HTR-8/SVneo (cell line): ENCODE results near the gene ZNF575.
A peak's percentile ranks its signal among the peaks of the same experiment; 100 is the strongest.

Experiments used
- DNase-seq: peaks from one replicate; pipeline ENCODE4 v3.0.0; 2011; ENCODE audit warnings: low spot score, mixed read lengths; ENCODE audit not compliant: insufficient read length
- FAIRE-seq: peaks from 2 replicates; lab custom pipeline; 2011; peaks lifted over from hg19 to GRCh38; lab: Jason Lieb, UNC

The ZNF575 gene

DNA sequence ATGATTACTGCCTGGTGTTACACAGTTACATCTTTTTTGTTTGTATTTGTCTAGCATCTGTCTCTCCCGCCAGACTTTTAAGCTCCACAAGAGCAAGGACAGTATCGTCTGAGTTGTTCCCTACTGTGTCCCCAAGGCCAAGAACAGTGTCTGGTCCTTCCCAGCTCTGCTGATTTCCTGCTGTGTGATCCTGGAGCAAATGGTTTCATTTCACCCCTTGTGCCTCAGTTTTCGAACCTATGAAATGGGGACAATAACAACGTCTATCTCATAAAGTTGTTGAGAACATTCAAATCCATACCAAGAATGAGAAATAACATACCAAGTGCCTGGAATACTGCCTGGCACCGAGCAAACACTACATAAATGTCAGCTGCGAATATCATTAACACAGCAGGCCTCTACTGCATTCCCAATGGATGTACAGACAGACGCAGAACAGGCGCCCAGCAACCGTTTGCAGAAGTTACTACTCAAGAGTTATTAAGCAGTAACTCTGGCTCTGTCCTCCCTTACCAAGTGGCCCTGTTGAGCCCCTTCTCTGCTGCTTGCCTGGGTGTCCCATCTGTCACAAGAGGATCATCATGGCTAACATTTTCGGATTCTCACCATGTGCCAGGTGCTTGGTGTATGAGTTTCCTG, 30.9 kb downstream of the ZNF575 start:
- FAIRE-seq (peak; percentile 13), DNase-seq (no peak)

DNA sequence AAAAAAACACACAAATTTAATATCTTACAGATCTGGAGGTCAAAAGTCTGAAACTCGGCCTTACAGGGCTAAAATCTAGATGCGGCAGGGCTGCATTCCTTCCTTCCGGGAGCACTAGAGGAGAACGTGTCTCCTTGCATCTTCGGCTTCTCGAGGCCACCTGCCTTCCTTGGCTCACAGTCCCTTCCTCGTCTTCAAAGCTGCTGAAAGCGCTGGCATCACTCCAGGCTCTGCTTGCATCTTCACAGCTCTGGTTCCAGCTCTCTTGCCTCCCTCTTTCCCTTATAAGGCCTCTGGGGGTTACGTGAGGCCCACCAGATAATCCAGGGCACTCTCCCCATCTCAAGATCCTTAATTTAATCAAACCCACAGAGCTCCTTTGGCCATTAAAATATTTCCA, 31.8 kb downstream of the ZNF575 start:
- DNase-seq = no peak
- FAIRE-seq = no peak

DNA sequence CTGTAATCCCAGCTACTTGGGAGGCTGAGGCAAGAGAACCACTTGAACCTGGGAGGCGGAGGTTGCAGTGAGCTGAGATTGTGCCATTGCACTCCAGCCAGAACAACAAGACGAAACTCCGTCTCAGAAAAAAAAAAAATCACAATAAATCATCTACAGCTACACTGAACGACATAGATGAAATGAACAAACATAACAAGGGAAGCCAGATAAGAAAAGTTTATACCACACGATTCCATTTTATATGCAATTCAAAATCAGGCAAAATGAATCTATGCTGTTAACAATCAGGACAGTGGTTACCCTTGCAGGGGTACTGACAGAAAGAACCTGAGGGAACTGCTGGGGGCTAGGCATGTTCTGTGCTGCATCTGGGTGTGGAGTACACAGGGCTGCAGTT, 36.7 kb downstream of the ZNF575 start:
- no peak for DNase-seq
- FAIRE-seq = no peak

DNA sequence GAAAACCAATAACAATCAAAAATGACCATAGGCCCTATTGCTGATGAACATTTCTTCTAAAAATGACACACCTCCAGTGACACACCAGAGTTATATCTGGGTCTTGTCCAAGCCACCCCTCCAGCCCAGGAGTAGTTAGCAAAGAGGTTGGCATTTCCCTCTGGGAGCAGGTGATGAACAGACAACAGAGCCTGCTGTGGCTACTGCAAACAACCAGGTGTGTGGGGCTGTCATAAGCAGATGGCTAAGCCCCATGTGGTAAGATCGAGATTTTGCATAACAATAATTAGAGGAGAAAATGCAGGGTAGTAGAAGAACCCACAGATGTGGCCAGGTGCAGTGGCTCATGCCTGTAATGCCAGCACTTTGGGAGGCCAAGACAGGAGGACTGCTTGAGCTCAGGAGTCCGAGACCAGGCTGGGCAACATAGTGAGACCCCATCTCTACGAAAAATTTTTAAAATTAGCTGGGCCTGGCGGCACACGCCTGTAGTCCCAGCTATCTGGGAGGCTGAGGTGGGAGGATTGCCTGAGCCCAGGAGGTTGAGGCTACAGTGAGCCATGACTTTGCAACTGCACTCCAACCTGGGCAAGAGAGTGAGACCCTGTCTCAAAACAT, 37.3 kb downstream of the ZNF575 start:
- FAIRE-seq = no peak
- no peak for DNase-seq

DNA sequence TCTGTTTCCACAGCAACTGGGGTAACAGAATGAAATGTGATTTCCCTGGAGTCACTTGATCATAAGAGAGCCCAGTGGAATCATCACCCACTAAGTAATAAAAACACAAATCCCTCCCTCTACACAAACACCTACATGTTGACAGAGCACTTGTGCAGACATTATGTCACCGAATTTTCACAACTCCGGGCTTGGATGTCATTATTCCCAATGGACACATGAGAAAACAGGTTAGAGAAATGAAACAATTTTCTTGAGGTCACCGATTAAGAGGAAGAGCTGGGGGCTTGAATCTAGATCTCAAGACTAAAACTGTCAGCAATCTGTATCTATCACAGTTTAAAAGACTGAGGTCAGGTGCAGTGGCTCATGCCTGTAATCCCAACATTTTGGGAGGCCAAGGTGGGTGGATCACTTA, 39.2 kb downstream of the ZNF575 start:
- no peak for DNase-seq
- no peak for FAIRE-seq

DNA sequence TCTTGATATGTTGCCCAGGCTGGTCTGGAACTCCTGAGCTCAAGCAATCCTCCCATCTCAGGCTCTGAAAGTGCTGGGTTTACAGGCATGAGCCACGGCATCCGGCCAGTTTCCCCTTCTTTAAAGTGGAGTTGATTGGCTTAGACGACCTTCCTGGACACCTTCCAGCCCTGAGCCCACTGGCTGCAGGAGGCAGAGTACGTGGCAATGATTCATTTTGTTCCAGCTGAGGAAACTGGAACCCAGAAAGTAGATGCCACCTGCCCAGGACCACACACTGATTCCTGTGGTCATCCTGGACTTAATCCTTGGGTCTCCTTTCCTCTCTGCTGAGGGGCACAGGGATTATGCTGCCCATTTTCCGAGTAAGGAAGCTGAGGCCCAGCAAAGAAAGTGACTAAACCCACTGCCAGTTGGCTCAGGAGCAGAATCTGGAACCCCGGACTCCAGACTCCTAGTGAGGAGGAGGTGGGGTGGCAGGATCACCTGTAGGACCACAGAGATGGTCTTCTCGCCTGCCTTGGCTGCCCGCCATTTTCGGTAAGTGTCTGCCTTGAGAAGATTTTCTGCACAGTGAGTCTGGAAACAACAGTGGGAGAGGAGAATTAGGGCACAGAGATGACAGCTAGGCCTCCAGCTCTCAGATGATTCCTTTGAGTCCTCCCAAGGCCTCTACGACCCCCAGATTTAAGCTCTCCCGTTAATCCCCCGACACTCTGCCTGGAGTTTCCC, 41.6 kb downstream of the ZNF575 start:
- DNase-seq = no peak
- FAIRE-seq = no peak

DNA sequence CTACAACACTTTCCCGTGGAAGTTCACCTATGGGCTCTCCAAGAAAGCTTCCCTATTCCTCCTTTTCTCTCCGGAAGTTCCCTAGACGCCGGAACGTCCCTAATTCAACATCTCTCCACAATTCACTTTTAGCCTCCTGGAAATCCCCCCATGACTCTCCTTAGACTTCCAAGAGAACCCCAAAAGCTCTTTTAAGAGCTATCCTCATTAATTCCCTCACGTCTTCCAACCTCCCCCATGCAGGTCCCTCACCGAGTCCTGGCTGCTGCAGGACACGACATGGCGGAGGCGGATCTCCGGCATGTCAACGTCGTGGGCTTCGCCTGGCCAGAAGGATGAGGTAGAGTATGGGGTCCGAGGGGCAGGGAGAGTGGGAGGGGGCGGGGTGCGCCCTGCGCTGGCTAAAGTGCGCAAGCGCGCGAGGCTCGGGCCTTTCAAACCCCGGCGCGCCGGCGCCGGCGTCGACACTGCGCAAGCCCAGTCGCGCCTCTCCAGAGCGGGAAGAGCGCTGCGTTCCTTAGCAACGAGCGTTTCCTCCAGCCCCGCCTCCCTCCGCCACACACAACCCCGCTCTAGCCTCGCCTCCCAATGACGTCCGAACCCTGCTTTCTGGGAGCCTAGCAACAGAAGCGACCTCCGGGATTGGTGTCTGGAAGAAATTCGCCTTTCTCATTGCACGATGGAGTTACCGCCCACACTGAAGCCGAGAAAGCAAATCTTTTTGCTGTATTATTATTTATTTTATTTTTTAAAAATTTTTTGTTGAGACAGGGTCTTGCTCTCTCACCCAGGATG, 42.4 kb downstream of the ZNF575 start, which contains the start of the genes PINLYP and XRCC1:
Gene PINLYP, plus strand, starts transcription at position 646 of the 795 bp plus-strand sequence. CDS start 1,391 bp downstream, outside the sequence.
Gene XRCC1, minus strand, starts transcription at position 372 of the 795 bp plus-strand sequence. Its CDS starts 69 bp downstream, at position 303.
- peak; percentile 95 for FAIRE-seq
- peak; percentile 97 for DNase-seq

DNA sequence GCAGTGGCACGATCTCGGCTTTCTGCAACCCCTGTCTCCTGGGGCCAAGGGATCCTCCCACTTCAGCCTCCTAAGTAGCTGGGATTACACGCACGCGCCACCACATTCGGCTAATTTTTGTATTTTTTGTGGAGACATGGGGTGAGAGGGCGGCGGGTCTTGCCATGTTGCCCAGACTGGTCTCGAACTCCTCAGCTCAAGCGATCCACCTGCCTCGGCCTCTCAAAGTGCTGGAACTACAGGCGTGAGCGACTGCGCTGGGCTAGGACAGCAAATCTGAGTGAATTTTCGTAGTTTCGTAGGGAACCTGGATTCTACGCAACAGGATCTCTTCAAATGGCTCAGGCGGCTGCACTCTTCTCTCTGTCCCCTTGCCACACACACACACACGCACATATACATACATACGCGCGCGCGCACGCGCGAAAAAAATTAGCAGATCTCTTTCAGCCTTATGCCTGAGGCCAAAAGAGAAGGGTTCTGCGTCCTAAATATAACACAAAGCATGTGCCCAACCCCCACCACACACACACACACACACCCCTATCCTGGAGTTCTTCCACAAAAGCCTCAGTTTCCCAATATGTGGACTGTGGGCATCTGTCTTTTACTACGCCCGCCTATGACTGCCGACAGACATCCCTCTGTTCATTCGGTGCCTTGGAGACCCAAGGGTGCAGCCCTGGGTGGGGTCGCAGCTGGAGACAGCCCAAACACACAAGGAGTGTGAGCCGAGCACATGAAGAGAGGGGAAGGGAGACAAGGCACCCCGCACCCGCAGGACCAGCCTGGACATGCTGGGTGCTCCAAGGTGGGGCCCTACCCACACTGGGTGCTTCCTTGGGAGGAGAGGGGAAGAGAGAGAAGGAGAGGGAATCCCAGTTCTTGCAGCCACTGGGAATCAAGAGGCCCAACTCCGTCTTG, 43.2 kb downstream of the ZNF575 start:
- no peak for DNase-seq
- no peak for FAIRE-seq

DNA sequence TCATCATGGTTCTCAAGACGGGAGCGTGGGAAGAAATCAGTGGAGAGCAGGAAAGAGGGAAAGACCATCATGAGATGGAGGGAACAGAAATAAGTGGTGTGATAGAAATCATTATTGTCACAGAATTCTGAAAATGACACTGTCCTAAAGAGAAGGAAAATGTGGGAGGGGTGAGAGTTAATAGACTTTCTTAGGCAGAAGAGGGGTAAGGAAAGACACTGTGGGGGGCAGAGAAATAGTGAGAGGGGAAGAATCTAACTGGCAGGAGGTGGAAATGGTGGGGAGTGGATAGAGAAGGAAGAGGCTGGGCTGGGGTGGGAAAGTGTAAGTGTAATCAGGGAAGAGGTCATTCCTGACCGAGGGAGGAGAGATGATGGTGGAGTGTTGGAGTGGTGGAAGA, 45.8 kb downstream of the ZNF575 start:
- FAIRE-seq (no peak), DNase-seq (no peak)

DNA sequence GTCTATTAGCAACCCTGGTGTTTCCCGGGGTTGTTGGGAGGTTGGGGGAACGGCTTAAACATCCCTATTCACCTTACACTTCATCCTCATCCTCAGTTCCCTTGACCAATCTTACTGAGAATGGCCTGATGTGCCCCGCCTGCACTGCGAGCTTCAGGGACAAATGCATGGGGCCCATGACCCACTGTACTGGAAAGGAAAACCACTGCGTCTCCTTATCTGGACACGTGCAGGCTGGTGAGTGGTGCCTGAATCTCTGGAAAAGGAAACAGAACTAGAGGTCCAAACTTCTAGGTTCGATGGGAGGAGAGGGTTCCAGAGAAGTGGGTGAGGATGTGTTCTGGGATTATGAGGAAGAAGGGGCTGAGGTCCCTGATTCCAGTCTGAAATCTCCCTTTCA, 48.5 kb downstream of the ZNF575 start:
- no peak for FAIRE-seq
- DNase-seq = no peak

DNA sequence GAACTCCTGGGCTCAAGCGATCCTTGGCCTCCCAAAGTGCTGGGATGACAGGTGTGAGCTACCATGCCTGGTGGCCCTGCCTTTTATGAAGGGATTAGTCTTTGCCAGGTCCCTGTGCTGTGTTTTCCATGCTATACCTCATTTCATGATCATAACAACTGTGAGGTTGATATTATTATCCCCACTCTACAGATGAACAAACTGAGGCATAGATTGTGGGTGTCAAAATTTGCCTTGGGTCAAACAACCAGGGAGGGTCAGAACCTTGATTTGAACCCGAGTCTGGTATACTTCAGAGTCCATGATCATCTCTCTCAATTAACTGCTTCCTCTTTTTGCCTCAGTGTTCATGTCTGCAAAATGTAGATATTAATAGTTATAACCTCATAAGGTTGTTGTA, 49.5 kb downstream of the ZNF575 start:
- FAIRE-seq (no peak), DNase-seq (no peak)

DNA sequence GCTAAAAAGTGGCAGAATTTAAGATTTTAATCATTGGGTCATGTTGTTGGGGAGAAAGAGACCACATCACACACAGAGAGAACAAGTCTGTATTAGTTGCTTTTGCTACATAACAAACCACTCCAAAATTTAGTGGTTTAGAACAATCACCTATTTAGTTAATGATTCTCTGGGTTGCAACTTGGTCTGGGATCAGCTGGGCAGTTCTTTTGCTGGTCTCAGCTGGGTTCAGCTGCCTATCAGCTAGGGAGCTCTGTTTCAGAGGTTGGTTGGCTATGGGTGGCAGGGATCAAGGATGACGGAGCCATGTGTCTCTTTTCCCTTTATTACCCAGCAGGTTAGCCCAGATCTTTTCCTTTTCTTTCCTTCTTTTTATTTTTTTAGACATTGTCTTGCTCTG, 51.5 kb downstream of the ZNF575 start:
- FAIRE-seq (no peak), DNase-seq (no peak)
